Measurements from ENCODE around the gene PDE6B. TPM values are rescaled to one million over a fixed set of nuclear protein-coding genes. Genes with fewer than 3 reads are reported as not detected.

Gene PDE6B
- total RNA-seq, 1 experiment from 2014 or later: not detected

DNA sequence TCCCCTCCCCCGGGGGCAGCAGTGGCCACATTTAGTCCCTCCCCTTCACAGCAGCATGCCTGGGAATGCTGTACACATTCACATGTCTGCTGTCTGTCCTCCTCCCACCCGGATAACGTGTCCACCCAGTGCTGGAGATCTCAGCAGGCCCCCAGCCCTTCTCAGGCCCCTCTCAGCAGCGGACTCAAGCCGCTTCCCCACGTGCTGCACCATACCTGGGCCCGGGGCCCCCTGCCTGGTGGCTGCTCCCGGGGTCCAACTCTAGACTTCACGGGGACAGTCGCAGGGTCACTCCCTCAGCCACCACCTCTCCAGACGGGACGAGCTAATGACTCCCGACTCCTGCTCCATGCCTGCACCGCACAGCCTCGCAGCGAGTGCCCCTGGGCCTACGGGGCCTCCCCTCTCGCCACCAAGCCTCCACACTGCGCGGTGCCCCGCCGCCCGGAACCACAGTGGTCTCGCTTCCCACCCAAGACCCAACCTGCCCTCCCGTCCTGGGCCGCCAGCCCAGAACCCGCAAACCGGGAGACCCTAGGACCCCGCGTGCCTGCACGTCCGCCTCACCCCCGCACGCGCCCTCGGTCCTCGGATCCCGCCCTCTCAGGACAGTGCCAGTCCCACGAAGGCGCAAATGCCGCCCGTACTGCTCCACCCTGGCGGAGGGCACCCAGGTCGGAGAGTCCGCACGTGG, 79.0 kb downstream of the PDE6B start:
- CTCF ChIA-PET: no interaction called here
- Histone ChIP-seq H2AFZ (ENCODE audit: low read length) (no peak overlapping the region), H3K9me2 (replicated peaks; ENCODE audit: low read length) (no peaks in the 10 kb centered on the region), H3K9ac (ENCODE audit: low read length) (no peak overlapping the region), H3K4me1 (ENCODE audit: insufficient read depth, low read length) (0 out of 2 replicates have a peak, but pooled peaks cover 2% of the 10 kb centered on the region), H3K27ac (ENCODE audit: low read length) (no peak overlapping the region), H3K9me3 (ENCODE audit: low read length) (no peaks in the 10 kb centered on the region), H3K4me3 (ENCODE audit: low read length) (no peak overlapping the region), H3K27me3 (ENCODE audit: low read length) (no peaks in the 10 kb centered on the region), H3K79me2 (ENCODE audit: low read length) (peaks cover 34% of the 10 kb centered on the region), H4K20me1 (ENCODE audit: low read length) (no peaks in the 10 kb centered on the region), H3K36me3 (ENCODE audit: low read depth, low read length) (no peaks in the 10 kb centered on the region), H3K4me2 (ENCODE audit: low read length) (no peak overlapping the region), H3F3A (ENCODE audit: low read length, unreplicated experiment) (no peaks in the 10 kb centered on the region)
- DNase-seq (no peak), ATAC-seq (no peak)
- TF ChIP-seq, protein P1, sequence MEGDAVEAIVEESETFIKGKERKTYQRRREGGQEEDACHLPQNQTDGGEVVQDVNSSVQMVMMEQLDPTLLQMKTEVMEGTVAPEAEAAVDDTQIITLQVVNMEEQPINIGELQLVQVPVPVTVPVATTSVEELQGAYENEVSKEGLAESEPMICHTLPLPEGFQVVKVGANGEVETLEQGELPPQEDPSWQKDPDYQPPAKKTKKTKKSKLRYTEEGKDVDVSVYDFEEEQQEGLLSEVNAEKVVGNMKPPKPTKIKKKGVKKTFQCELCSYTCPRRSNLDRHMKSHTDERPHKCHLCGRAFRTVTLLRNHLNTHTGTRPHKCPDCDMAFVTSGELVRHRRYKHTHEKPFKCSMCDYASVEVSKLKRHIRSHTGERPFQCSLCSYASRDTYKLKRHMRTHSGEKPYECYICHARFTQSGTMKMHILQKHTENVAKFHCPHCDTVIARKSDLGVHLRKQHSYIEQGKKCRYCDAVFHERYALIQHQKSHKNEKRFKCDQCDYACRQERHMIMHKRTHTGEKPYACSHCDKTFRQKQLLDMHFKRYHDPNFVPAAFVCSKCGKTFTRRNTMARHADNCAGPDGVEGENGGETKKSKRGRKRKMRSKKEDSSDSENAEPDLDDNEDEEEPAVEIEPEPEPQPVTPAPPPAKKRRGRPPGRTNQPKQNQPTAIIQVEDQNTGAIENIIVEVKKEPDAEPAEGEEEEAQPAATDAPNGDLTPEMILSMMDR (conservative IDR thresholded peaks at IDR 0.05; ENCODE audit: low read depth, low read length): no peak
- TF ChIP-seq EZH2 (IDR thresholded peaks at IDR 0.05; ENCODE audit: low read length, unreplicated experiment) (no peak), EZH2phosphoT487 (IDR thresholded peaks at IDR 0.05; ENCODE audit: borderline replicate concordance, low read length) (no peak)
- intact Hi-C loops (cut with micrococcal nuclease): no loop called here
- POLR2A ChIA-PET (ENCODE audit: unreplicated experiment): no interaction called here
- BruUV-seq (replicated peaks): no TSS peak

DNA sequence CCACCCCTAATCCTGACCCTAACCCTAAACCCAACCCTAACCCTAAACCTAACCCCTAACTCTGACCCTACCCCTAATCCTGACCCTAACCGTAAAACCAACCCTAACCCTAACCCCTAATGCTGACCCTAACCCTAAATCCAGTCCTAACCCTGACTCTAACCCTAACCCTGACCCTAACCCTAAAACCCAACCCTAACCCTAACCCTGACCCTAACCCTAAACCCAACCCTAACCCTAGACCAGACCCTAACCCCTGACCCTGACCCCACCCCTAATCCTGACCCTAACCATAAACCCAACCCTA, 79.6 kb downstream of the PDE6B start:
- no peak overlapping the region for H3K27ac ChIP-seq (ENCODE audit: low read length)
- H3K36me3 ChIP-seq (ENCODE audit: low read depth, low read length): no peaks in the 10 kb centered on the region
- TF ChIP-seq EZH2 (IDR thresholded peaks at IDR 0.05; ENCODE audit: low read length, unreplicated experiment): no peak
- TF ChIP-seq, protein P1 (conservative IDR thresholded peaks at IDR 0.05; ENCODE audit: low read depth, low read length): no peak
- no peak for TF ChIP-seq EZH2phosphoT487 (IDR thresholded peaks at IDR 0.05; ENCODE audit: borderline replicate concordance, low read length)
- H3F3A ChIP-seq (ENCODE audit: low read length, unreplicated experiment): no peaks in the 10 kb centered on the region
- H3K4me3 ChIP-seq (ENCODE audit: low read length): peak overlapping the region; percentile 65; the same call in 1 of the 2 replicates
- CTCF ChIA-PET: interaction anchor here (1.0 kb wide), 1 partner anchor 36 kb away, joined by 5 read pairs; no protein-coding TSS in a partner anchor
- ATAC-seq (no peak), DNase-seq (no peak)
- peaks cover 40% of the 10 kb centered on the region for H3K79me2 ChIP-seq (ENCODE audit: low read length)
- peak overlapping the region; percentile 80 for H3K4me2 ChIP-seq (ENCODE audit: low read length)
- no peaks in the 10 kb centered on the region for H4K20me1 ChIP-seq (ENCODE audit: low read length)
- H3K9me2 ChIP-seq (replicated peaks; ENCODE audit: low read length): no peaks in the 10 kb centered on the region
- no peaks in the 10 kb centered on the region for H3K27me3 ChIP-seq (ENCODE audit: low read length)
- BruUV-seq (replicated peaks): no TSS peak
- no peaks in the 10 kb centered on the region for H3K4me1 ChIP-seq (ENCODE audit: insufficient read depth, low read length)
- H3K9ac ChIP-seq (ENCODE audit: low read length): no peak overlapping the region
- H2AFZ ChIP-seq (ENCODE audit: low read length): peak overlapping the region; percentile 71; the same call in 1 of the 2 replicates
- intact Hi-C loops (cut with micrococcal nuclease): no loop called here
- no peaks in the 10 kb centered on the region for H3K9me3 ChIP-seq (ENCODE audit: low read length)
- POLR2A ChIA-PET (ENCODE audit: unreplicated experiment): no interaction called here

All from PC-3 (cell line).